Suppressor macrophage treated with lipopolysaccharide for 1 hour (primary cell): ENCODE results near the gene CYSLTR1.
A peak's percentile ranks its signal among the peaks of the same experiment; 100 is the strongest.
"Not testable (repeated sequence)": the region's sequence is repeated elsewhere in the genome, so short reads cannot be mapped to it uniquely, and the experiment has no call there.

ENCODE experiments used
- DNase-seq, 3 donors: peaks; one replicate each; pipeline ENCODE4 v3.0.0-alpha.2; 2020 to 2022

Gene CYSLTR1, protein sequence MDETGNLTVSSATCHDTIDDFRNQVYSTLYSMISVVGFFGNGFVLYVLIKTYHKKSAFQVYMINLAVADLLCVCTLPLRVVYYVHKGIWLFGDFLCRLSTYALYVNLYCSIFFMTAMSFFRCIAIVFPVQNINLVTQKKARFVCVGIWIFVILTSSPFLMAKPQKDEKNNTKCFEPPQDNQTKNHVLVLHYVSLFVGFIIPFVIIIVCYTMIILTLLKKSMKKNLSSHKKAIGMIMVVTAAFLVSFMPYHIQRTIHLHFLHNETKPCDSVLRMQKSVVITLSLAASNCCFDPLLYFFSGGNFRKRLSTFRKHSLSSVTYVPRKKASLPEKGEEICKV

DNA sequence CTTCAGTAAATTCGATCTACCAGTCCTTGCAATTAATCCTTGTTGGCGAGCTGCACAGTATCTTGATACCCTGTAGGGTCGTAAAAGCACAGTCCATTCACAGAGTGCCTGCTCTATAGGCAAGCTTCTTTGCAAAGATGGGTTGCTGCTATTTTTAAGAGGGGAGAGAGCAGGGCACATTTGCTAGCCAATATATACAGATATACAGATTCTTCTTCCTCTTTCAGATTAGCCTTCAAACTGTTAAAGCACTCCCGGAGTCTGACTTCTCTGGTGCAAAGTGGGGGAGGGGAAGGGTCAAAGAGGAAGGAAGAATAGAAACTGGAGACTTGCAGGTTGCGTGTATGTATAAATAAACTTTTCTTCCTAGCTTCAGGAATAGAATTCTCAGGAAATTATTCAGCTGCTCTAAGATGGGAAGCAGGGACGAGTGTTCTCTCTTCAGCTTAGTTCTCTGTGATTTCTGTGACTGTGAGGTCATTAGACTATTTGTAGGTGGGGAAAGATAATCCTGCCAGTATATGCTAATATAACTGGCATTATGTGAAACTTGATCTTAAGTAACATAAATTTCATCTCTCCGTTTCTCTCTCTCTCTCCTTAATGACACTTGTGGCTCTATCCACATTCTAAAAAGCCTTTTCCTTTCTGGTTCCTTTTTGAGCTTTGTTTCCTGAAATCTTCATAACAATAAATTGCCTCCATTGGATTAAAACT lies at the start of gene CYSLTR1:
Gene CYSLTR1, minus strand, starts transcription at position 242 of the 717 bp plus-strand sequence. CDS start 53,865 bp downstream, outside the sequence.
- peak; percentile 50 to 54 (median 52) for DNase-seq

DNA sequence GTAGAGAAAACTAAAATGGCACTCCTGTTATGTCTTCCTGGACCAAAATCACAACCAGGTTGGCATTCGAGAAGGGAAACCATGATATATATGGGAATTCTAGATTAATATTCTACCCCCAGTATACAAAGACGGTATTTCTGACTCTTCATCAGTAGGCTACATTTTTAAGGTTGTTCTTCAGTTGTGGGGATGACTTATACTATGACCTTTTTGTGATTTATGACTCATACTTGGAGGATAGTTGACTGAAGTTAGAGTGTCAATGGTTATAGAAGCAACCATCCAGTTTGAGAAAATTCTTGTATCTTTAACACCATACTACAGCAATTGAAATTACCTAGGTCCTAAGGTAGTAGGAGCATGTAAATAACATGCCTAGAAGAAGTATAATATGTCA lies 49.8 kb upstream of the CYSLTR1 start:
- no peak for DNase-seq

DNA sequence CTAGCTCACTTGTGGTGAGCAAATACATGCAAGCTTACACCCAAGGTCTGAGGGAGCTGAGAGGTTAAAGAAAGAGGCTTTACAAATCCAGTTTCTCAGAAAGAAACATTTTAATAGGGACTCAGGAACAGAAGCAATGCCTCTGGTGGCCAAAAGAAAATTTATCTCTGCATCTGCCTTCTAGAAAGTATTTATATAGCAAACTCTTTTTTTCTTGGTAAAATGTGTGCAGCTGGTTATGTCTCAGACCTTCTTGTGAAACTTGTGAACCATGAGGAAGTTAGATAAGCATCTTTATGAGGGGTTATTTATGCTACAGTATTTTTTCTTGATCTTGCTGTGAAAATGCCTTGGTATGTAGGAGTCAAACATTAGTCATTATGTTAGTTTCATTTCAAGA lies 48.5 kb upstream of the CYSLTR1 start:
- DNase-seq = peak; percentile 11 to 55 (median 23)

DNA sequence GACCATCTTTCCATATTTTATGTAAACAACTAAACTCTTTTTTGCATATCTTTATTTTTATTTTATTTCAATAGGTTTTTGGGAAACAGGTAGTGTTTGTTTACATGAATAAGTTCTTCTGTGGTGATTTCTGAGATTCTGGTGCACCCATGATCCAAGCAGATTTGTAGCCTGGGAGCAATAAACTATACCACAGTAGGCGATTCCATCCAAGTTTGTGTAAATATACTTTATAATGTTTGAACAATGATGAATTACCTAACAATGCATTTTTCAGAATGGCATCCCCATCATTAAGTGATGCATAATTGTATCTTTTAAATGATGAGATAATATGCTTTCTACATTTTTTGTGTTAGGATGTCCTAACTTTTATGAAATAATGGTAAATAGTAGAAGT lies 39.2 kb upstream of the CYSLTR1 start:
- no peak for DNase-seq

DNA sequence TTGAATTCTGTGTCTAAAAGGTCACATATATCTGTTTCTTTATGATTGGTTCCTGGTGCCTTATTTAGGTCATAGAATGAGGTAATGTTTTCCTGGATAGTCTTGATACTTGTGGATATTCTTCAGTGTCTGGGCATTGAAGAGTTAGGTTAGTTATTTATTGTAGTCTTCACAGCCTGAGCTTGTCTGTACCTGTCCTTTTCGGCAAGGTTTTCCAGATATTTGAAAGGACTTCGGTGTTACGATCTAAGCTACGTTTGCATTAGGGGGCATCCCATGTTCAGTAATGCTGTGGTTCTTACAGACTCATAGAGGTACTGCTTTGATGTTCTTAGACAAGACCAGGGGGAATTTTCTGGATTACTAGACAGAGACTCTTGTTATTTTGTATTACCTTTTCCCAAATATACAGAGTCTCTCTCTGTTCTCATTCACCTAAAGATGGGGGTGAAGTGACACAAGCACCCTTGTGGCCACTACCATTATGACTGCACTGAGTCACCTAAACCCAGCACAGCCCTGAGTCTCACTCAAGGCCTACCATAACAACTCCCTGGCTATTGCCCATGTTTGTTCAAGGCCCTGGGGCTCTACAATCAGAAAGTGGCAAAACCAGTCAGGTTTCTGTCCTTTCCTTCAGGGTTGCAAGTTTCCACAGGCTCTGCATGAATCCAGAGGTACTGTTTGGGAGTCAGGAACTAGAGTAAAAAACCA lies 30.1 kb upstream of the CYSLTR1 start:
- no peak for DNase-seq

DNA sequence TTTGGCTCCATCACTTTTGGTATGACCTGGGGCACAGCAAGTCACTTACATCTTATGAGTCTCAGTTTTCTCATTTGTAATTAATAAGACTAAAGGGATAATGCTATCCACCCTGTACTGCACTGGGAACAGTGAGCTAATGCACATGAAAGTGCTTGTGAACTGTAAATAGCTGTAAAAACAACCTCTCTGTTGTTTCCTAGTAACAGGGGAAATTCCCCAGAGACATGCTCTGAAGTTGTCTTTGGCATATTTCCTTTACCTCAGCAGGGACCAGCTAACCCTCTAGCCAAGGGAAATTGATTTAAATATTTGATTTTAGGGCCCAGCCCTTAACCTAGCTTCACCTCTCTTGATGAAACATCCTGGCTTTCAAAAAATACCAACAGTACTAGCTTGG lies 6.1 kb upstream of the CYSLTR1 start:
- no peak for DNase-seq

DNA sequence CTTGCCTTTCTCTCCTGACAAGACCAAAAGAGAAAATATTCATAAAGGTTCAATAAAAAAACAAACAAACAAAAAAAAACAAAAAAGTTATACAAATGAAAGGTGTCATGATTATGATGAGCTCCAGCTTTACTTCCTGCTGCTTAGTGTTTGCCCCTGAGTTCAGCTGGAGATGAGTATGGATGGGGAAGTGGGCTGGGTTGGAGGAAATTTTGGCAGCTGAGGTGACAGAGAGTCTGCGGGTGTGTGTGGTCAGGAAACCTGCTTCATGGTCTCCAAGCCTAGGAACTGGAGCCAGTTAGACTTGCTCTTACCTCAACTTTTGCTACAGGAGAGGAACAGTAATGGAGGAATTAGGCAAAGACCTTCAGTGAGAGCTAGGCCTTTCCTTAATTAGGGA lies 4.3 kb upstream of the CYSLTR1 start:
- no peak for DNase-seq

DNA sequence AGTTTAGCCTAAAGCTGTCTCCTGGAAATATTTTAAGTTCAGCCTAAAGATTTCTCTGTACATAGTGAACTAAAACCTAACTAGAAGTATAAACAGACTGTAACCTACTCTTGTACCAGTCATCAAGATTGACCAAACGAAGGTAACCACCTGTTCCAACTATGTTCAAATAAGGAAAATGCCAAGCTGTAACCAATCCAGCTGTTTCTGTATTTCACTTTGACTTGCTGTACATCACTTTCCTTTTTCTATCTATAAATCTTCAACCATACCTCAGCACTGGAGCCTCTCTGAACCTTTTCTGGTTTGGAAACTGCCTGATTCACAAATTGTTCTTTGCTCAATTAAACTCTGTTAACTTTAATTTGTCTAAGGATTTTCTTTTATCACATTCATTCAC lies 3.1 kb upstream of the CYSLTR1 start:
- no peak for DNase-seq

DNA sequence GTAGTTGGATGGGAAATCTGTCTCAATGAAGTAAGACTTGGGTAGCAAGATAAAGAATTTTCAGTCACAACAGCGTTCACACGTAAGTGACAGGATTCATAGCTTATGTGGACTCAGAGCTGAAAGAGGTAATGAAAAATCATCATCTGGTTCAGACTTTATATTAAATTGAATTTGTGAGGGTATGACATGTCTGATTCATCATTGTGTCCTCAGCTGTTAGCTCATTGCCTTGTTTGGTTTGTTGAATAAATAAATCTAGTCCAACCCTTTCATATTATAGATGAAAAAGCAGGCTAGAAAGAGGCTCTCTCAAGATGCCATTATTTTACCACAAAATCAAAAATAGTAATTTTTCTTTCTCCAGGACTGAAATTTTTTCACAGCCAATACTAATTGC lies 2.7 kb upstream of the CYSLTR1 start:
- DNase-seq = no peak

DNA sequence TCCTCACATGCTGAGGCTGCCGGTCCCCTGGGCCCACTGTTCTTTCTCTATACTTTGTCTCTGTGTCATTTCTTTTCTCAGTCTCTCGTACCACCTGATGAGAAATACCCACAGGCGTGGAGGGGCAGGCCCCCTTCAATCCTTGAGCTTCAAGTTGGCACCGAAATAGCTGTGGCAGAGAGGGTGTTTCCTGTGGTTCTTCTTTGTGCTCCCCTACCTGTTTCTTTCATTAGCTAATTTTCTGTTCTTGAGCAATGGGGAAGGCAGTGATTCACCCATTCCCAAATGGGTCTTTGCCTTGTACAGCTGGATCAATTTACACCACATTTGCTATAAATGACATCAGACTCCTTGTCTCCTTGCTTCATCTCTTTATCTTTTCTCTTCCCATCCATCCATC lies 2.1 kb upstream of the CYSLTR1 start:
- DNase-seq = no peak

DNA sequence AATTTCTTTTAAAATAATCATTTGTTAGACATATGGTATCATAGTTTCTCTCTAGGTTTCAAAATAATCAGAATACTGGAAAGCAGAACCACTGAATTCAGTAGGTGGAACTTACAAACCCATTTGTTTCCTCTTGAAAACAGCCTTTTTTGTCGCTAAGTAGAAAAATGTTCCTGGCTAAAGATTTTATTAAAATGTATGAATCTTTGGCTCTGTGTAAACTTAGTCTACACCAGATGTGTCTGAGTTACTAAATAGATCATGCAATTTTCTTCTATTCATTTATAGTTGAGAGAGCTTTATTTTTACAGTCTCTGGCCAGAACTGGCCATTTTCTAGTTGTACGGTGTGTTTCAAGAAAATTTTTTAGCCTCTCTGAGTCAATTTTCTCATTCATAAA lies 1.0 kb downstream of the CYSLTR1 start:
- peak in 2 of 3 donors; percentile 33 to 39 for DNase-seq

DNA sequence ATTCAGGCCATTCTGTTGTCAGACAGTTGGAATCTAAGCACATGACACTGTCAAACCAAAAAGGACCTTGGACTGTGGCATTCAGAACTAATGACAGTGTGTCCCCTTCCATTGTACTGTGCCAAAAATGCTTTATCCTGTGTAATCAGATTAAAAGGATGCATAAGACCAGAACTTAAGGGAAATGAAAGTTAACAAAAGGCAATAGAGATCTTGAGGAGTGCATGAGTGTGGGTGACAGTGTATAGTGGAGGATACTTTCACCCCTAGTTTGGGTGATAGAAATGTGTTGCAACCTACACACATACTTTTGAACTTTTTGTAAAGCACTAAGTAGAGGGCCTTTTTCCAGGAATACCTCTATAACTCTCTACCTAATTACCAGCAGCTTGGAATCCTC lies 4.5 kb downstream of the CYSLTR1 start:
- DNase-seq = peak in 1 of 3 donors; percentile 25

DNA sequence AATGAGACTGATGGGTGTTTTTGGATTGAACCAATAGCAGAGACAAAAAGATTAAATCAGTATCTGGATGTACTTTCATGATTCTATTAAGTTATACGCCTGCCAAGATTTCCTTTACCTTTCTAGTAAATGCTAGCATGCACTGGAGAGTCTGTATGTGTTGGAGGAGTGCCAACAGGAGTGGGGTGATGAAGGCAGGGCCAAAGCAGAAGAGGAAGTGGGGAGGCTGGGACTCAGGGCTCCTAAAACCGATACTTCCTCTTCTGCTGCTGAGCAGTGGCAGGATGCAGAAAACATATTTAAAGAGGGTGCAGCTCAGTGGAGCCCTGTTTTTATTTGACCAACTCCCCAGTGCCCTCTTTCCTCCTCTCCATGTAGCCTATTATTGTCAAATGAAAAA lies 5.6 kb downstream of the CYSLTR1 start:
- peak; percentile 74 to 76 (median 75) for DNase-seq

DNA sequence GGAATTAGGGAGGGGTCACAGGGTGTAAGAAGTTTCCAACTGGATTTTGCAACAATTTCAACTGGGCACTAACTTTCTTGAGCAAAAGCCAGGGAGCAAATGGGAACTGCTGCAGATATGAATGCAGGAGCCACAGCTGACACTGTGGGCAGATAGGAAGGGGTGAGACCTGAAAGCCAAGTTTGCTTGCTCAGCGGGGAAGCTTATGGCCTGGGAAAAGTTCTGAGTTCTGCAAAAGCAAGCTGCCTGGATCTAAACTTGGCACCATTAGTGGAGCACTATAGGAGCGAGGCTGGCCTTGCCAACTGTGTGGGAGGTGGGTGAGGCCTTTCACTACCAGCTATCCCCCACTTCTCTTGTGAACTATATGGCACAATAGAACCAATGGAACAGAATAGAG lies 11.1 kb downstream of the CYSLTR1 start:
- DNase-seq = peak in 2 of 3 donors; percentile 11 to 25

DNA sequence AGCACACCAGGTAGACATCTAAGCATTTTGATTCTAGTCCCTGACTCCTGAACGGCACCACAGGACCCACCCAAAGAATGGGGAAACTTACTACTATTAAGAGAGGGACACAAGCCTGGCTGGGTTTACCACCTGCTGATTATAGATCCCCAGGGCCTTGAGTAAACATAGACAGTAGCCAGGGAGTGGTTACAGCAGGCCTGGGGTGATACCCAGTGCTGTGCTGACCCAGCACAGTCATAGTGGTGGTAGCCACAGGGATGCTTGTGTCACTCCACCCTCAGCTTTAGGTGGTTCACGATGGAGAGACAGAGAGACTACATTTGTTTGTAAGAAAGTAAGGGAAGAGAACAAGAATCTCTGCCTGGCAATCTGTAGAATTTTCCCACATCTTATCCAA lies 11.7 kb downstream of the CYSLTR1 start:
- DNase-seq = no peak

DNA sequence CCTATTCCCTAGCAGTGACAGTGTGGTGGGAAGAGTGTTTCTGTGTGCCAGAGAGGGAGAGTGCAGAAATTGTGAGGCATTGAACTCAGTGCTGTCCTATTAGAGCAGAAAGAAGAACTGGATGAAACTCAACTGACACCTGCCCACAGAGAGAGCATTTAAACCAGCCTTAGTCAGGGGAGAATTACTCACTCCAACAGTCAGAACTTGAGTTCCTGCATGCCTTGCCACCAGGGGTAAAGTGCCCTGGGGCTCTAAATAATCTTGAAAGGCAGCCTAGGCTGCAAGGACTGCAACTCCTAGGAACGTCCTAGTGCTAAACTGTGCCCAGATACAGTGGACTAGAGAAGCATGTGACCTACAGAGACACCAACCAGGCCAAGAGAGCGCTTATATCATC lies 12.8 kb downstream of the CYSLTR1 start:
- DNase-seq = peak; percentile 37 to 39 (median 38)

DNA sequence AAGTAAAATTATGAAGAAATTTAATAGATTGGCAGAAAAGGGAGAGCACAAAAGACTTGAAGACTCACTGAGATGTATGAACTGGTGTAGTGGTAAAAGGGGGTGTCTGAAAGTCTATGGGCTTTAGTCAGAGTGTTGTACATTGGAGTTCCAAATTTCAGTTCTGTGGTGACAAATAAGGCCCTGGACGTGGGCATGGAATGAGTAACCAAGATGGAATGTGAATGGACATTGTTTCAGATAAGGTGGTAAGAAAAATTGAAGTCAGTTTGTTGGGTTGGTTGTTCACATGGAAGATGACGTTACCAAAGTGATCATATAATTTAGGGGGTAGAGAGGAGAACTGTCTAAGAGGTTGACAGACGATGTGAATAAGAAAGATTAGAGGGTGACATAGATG lies 13.9 kb downstream of the CYSLTR1 start:
- no peak for DNase-seq

DNA sequence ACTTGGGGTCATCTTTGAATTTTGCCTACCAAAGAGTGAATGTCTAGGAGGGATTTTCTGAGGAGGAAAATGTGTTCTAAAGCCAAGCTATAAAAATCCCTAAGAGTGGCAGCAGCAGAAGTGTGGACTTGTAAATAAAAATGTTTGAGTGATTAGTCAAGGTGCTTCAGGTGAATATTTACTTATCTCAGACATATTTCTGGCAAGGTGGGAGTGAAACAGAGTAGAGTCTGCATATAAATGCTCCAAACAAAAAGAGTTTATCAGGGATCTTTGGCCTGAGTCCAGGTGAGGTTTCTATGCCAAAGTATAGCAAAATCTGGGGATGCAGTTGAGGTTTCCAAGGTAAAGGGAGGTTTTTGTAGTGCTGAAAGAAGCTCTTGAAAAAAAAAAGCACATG lies 19.7 kb downstream of the CYSLTR1 start:
- no peak for DNase-seq

DNA sequence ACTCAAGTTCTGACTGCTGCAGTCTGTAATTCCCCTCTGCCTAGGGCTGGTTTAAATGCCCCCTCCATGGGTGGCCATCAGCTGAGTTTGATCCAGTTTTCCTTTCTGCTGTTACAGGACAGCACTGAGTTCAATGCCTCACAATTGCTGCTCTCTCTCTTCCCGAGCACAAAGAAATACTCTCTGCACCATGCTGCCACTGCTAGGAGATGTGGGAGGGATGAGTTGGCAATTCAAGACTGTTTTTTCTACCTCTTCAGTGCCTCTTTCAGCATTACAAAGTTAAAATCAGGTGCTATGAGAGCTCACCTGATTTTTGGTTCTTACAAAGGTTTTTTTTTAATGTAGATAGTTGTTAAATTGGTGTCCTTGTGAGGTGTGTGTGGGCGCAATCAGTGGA lies 24.3 kb downstream of the CYSLTR1 start:
- DNase-seq = no peak

DNA sequence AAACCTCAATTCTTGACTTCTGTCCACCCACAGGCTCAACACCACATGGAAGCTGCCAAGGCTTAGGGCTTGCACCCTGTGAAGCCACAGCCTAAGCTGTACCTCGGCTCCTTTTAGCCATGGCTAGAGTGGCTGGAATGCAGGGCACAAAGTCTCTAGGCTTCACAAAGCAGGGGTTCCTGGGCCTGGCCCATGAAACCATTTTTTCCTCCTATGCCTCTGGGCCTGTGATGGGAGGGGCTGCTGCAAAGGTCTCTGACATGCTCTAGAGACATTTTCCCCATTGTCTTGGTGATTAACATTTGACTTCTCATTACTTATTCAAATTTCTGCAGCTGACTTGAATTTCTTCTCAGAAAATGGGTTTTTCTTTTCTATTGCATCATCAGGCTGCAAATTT lies 26.5 kb downstream of the CYSLTR1 start:
- not testable (repeated sequence) for DNase-seq

DNA sequence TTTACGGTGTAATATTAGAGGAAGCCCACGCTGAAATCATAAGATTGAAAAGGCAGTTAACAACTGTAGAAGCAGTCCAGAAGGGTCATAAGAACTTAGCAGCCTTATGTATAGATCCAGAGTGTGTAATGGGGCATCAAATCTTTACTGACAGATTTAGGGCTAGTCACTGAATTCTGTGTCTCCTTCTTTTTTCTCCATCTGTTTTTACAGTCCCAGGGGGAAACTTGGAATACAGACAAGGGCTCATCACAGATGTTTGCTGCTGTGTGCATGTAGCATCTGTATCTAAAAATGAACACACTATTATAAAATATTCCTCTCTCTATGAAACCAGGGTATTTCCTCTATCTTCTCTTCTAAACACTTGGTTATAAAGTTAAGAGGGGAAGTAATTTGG lies 43.9 kb downstream of the CYSLTR1 start:
- DNase-seq = no peak

DNA sequence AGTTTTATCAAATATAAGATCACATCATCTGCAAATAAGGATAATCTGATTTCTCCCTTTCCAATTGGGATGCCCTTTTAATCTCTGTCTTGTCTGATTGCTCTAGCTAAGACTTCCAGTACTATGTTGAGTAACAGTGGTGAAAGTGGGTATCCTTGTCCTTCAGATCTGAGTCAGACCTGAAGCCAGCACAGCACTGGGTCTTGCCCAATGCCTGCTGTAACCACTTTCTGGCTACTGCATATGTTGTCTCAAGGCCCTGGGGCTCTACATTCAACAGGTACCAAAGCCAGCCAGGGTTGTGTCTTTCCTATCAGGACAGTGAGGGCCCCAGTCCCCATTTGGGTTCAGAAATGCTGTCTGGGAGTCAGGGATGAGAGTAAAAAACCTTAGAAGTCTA lies 90.3 kb downstream of the CYSLTR1 start:
- no peak for DNase-seq

DNA sequence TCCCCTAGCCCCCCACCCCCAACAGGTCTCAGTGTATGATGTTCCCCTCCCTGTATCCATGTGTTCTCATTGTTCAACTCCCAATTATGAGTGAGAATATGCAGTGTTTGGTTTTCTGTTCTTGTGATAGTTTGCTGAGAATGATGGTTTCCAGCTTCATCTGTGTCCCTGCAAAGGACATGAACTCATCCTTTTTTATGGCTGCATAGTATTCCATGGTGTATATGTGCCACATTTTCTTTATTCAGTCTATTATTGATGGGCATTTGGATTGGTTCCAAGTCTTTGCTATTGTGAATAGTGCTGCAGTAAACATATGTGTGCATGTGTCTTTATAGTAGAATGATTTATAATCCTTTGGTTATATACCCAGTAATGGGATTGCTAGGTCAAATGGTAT lies 101.4 kb downstream of the CYSLTR1 start:
- not testable (repeated sequence) for DNase-seq
